Activated CD4-positive, CD25-positive, alpha-beta regulatory T cell (primary cell): Measurements from ENCODE around the gene MFSD8.
"Not testable (repeated sequence)": the region's sequence is repeated elsewhere in the genome, so short reads cannot be mapped to it uniquely, and the experiment has no call there.

Source experiments
- DNase-seq, 4 experiments: peaks; one replicate each; lab custom pipeline; 2025; lab: John Stamatoyannopoulos, UW

MFSD8 gene

DNA sequence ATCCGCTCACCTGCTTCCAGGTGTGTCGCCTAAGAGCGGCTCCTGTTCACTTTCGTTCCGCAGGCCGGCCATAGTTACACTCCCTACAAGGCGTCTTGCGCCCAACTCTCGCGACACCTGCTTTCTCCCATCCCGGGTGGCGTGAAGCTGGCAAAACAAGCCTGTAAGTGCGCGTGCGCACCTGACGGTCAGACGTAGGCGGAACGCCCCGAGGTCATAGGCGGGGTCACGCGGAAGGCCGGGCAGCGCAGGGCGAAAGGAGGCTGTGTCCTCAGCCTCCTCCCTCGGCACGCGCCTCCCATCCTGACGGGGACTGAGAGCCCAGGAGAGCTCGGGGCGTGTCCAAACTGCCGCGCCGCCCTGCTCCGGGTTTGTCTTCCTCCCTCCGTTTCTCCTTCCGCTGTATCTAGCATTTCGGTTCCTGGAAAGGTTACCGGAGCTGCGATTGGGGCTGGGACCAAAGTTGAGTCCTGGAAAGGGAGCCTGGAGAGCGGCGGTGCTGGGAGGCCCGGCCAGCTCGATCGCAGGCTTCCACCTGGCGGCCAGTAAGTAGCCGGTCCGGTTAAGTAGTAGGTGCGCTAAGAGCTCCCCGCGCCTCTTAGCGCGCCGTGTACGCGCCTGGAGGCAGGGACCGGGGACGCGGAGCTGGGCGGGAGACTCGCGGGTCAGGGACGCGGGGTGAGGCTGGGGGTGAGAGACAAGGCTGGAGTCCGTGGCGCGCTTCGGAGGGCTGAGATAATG is at the start of gene MFSD8, which contains the start of gene ABHD18:
Gene MFSD8, minus strand, starts transcription at position 112 of the 741 bp plus-strand sequence. Its CDS starts 40 bp downstream, at position 72.
Gene ABHD18, plus strand, starts transcription at position 345 of the 741 bp plus-strand sequence. CDS start 17,550 bp downstream, outside the sequence.
- peak; percentile 95 to 97 (median 96) for DNase-seq

DNA sequence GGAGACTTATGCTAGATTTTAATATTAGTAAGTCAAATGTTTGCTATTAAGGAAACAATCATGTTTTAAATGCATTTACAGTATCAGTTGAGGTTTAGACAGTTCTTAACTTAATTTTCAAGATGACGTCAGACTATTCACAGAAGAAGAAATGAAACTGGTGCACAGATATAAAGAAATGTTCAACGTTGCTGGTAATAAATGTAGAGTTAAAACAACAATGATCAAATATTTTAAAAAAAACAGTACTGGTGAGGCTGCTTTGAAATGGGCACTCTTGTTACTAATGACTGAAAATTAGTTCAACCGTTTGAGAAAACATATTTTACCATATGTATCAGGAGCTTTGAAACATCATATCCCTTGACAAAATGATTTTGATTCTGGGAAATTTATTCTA is 44.5 kb upstream of the MFSD8 start:
- DNase-seq: no peak

DNA sequence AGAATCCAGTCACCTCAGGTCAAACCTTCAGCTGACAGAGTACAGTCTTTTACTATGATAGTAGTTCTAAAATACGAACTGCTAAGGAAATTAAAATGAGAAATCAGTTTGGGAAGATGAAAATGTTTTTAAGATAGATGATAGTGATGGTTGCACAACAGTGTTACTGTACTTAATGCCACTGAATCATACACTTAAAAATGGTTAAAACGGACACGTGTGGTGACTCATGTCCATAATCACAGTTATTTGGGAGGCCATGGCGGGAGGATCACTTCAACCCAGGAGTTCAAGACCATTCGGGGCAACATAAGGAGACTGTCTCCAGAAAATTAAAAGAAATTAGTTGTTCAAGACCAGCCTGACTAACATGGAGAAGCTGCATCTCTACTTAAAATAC is 41.6 kb upstream of the MFSD8 start:
- no peak for DNase-seq

DNA sequence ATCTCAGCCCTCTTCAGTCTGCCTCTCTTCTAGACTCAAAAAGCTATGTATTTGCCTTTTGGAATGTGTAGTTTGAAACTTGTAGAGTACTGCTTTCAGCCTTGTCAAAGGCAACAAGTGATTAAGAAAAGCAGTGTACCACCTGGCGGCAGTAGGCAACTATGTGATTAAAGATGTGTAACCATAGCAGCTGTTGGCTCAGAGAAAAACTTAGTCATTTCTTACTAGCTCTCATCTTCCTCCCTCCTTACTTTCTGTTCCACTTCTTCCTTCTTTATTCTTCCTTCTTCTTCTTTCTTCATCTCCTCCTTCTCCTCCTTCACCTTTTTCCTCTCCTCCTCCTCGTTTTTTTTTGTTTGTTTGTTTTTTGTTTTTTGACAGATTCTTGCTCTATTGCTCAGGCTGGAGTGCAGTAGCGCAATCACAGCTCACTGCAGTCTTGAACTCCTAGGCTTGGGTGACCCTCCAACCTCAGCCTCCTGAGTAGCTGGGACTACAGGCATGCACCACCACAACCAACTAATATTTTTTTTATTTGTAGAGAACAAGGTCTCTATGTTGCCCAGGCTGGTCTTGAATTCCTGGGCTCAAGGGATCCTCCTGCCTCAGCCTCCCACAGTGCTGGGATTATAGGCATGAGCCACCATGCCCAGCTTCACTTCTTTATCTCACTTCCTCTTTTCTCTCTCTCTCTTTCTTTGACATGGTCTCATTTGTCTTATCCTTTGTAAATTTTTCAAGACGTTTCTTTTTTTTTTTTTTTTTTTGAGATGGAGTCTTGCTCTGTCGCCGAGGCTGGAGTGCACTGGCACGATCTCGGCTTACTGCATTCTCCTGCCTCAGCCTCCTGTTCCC is 32.8 kb upstream of the MFSD8 start:
- no peak for DNase-seq

DNA sequence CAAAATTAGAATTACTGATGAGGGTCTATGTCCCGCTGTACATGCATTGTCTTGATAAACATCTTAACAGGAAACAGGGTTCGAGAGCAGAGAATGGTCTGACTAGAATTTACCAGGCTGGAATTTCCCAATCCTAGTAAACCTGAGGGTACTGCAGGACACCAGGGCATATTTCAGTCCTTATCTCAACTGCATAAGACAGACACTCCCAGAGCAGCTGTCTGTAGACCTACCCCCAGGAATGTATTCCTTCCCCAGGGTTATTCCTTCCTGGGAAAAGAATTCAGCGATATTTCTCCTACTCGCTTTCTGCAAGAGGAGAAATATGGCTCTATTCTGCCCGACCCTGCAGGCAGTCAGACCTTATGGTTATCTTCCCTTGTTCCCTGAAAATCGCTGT is 31.5 kb upstream of the MFSD8 start:
- DNase-seq: not testable (repeated sequence)

DNA sequence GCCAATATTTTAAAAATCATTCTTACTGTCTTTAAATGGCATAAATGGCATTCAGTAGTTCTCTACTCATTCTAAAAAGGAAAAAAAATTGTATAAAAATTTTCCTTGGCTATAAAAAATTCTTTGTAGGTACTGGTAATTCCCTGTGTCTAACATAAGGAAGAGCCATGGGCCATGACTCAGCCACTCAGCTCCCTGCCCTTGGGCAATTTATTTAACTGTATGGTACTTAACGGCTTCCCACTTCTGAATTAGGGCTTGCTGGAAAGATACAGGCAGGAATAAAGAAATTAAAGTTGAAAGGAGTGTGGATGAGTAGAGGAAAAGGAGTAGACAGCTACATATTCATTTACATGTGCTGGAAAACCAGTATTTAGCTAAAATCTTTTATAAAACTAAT is 30.8 kb upstream of the MFSD8 start:
- no peak for DNase-seq

GRCh38 chr4:127993151-127993550 is 28.2 kb upstream of the MFSD8 start:
- no peak for DNase-seq

- DNase-seq: no peak
Observed at GRCh38 chr4:127988638-127989037, 23.7 kb upstream of the MFSD8 start.

DNA sequence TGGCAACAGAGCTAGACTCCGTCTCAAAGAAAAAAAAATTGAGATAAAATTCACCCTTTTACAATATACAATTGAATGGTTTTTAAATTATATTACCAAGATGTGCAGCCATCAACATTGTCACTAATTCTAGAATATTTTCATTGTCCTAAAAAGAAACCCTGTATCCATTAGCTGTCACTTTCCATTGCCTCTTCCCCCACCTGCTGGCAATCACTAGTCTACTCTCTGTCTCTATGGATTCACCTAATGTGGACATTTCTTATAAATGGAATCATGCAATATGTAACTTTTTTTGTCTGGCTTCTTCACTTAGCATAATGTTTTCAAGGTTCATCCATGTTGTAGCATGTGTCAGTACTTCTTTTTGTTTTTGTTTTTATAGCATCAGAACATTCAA is 21.0 kb upstream of the MFSD8 start:
- no peak for DNase-seq

DNA sequence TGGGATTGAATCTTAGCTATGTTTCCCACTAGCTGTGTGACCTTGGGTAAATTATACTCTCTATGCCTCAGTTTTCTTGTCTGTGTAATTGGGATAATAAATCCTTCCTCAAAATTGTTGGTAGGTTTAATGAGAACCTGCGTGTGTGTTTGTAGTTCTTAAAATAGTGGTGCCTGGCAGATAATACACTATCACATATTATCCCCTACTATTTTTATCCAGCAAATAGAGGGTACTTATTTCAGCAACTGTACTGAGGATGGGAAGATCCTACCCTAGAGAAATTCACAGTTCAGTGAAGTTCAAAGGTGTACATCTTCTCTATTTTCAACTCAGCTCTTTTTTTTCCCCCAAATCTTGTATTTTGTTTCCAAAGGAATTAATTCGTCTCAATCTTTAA is 17.5 kb upstream of the MFSD8 start:
- DNase-seq: no peak

GRCh38 chr4:127978930-127979329 is 14.0 kb upstream of the MFSD8 start:
- no peak for DNase-seq

GRCh38 chr4:127975121-127975770 is 10.3 kb upstream of the MFSD8 start:
- DNase-seq: no peak

DNA sequence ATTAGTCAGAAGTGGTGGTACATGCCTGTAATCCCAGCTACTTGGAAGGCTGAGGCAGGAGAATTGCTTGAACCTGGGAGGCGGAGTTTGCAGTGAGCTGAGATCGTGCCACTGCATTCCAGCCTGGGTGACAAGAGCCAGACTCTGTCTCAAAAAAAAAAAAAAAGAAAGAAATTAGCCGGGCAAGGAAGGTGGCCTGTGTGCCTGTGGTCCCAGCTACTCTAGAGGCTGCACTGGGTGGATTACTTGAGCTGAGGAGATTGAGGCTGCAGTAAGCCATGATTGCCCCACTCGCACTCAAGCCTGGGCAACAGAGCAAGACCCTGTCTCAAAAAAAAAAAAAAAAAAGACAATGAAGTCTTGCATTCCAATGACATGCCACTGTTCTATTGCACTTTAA is 6.0 kb upstream of the MFSD8 start:
- DNase-seq: not testable (repeated sequence)

DNA sequence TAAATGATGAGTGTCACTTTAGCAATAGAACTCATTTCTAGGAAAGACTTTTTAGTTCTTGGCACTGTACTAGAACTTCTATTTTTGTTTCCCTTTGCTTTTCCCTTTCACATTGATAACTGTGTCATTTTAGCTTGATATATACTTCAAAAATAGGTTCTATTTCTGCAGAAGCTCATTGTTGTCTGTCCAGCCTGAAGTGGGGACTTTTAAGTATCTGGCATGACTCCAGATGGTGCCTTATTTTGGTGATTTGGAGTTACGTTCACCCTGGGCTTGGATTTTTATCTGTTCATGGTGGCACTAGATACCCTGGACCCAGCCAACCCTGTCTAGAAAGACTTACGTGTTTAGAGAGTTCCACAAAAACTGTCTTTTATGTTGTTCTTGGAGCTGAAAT is 3.6 kb upstream of the MFSD8 start:
- no peak for DNase-seq

DNA sequence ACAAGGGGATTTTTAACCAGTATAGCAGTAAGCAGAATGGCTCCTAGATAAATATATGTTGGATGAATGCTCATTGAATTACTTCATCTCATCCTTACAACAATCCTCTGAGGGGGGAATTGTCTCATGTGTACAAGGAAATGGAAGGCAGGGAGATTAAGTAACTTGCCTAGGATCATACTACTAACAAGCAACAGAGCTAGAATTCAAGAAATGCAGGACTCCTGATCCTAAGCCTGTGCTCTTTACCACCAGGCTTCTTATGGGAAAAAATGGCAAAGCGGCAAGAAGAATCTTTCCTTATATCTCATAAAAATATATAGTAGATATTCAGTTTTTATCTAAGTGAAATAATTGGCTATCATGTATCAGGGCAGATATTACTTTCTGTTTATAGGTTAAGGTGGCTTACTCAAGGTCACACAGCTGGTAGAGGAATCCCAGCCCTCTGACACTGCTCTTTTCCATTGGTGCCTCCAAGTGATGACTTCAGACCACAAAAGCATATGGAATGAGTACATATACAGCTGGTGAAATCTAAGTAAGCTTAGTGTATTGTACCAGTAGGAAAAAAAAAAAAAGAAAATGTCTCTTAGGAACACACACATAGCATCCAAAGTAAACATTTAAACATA is 2.3 kb upstream of the MFSD8 start:
- DNase-seq: no peak

DNA sequence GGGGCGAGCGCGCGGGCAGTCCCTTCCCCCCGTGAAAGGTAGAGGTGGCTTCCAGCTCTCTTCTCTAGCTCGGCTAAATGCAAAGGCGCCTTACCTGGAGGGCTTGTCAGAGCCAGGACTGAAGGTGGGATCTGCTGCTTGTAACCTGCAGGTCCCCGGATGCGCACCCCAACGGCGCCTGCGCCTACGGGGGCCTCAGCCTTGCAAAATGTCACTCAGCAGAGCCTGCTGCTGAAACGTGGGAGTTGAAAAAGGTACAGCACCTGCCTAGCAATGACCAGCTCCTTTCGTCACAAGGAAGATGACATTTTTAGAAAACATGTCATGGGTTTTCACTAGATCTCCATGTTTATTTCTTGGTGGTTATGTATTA is 816 bp upstream of the MFSD8 start:
- peak; percentile 33 to 46 (median 40) for DNase-seq

DNA sequence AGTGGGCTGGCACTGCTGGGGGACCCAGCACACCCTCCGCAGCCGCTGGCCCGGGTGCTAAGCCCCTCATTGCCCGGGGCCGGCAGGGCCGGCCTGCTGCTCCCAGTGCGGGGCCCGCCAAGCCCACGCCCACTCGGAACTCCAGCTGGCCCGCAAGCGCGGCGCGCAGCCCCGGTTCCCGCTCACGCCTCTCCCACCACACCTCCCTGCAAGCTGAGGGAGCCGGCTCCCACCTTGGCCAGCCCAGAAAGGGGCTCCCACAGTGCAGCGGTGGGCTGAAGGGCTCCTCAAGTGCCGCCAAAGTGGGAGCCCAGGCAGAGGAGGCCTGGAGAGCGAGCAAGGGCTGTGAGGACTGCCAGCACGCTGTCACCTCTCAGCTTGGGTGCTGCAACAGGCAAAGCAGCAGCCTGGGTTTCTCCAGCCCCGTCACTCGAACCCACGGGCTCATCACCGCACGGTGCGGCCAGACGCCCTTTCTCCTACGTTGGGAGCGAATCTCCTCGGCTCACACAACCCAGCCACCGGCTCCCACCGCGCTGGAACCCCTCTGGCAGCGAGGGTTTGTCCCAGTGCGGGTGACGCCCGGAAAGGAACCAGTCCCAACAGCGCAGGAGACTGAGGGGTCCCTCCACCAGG is 429 bp downstream of the MFSD8 start:
- DNase-seq: peak in 1 of 4 experiments; percentile 35

GRCh38 chr4:127963633-127964398 is 1.2 kb downstream of the MFSD8 start:
- DNase-seq: not testable (repeated sequence)

GRCh38 chr4:127959794-127960193 is 5.2 kb downstream of the MFSD8 start:
- DNase-seq: no peak

GRCh38 chr4:127957105-127957504 is 7.9 kb downstream of the MFSD8 start:
- no peak for DNase-seq

DNA sequence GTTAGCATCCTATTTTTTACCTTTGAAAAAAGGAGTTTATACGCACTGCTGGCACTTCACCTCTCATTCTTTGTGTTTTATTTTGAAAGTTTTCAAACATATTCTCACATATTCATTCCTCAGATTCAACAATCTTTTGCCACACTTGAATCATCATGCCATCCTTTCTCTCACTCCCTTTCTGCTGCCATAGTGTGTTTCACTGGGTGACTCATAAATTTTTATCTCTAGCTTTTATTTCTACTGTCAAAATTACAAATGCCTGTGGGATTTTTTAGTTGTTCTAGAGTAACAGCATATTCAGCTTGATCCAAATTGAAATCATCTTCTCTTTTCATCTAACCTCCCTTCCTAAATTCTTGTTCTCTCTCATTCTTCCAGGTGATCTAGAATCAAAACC is 28.0 kb downstream of the MFSD8 start:
- DNase-seq: no peak
